RWPE2 (cell line): Measurements from ENCODE around the gene PRKAR1A.

Experiments used
- ATAC-seq: fragments of 200-7000 bp; cut with Tn5 transposase; 3 replicates; pipeline ENCODE4 v1.9.1; 2021; ENCODE audit warnings: low read depth
- DNase-seq: peaks from one replicate; pipeline ENCODE4 v3.0.0-alpha.2; 2020; ENCODE audit warnings: low spot score
- H3K27ac ChIP-seq: fragments of 450-650 bp; 2 replicates; pipeline ENCODE4 v1.5.1; 2017; ENCODE audit warnings: mild to moderate bottlenecking; ENCODE audit not compliant: poor library complexity, severe bottlenecking
- H3K27me3 ChIP-seq: fragments of 250-450 bp; sonication (Bioruptor Pico); 2 replicates; pipeline ENCODE4 v1.5.1; 2021; ENCODE audit warnings: mild to moderate bottlenecking, moderate library complexity; ENCODE audit not compliant: insufficient read depth, poor library complexity, severe bottlenecking
- H3K36me3 ChIP-seq: fragments of 250-450 bp; sonication (Bioruptor Pico); 2 replicates; pipeline ENCODE4 v1.5.1; 2020; ENCODE audit warnings: low read depth, mild to moderate bottlenecking, moderate library complexity
- H3K4me1 ChIP-seq: fragments of 250-450 bp; sonication (Bioruptor Pico); 2 replicates; pipeline ENCODE4 v1.5.1; 2021; ENCODE audit warnings: mild to moderate bottlenecking, moderate library complexity; ENCODE audit not compliant: insufficient read depth, poor library complexity, severe bottlenecking
- H3K4me3 ChIP-seq: fragments of 250-450 bp; sonication (Bioruptor Pico); 2 replicates; pipeline ENCODE4 v1.5.1; 2021; ENCODE audit warnings: mild to moderate bottlenecking, moderate library complexity; ENCODE audit not compliant: severe bottlenecking
- H3K9me3 ChIP-seq: fragments of 250-450 bp; sonication (Bioruptor Pico); 2 replicates; pipeline ENCODE4 v1.5.1; 2021; ENCODE audit warnings: mild to moderate bottlenecking, moderate library complexity; ENCODE audit not compliant: severe bottlenecking
- TF ChIP-seq, protein P1 (sequence below): fragments of 450-650 bp; IDR thresholded peaks from one replicate; pipeline ENCODE4 v1.5.1; 2017; ENCODE audit warnings: mild to moderate bottlenecking, moderate library complexity; ENCODE audit not compliant: poor library complexity, severe bottlenecking

PRKAR1A gene

DNA sequence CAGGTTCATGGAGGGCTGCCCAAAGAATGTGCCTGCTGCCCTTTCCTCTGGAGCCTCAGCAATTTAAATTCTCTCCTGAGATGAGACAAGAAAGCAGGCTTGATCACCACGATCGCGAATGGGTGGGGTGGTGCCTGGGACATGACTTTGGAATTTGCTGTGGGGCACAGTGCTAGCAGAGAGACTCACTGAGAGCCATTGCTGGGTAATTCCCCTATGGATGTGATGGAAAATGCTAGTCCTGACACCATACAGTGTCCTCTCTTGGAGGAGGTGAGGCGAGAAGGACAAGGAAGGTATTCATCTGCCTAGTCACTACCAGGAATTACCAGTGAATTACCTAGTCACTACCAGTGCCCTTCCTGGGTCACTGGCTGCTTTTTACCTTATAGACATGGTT, 73.4 kb downstream of the PRKAR1A start:
- no peak overlapping the region for H3K27ac ChIP-seq
- H3K27me3 ChIP-seq, result no peaks in the 10 kb centered on the region
- DNase-seq (no peak), ATAC-seq (no peak)
- no peaks in the 10 kb centered on the region for H3K4me1 ChIP-seq
- no peak overlapping the region for H3K4me3 ChIP-seq
- H3K36me3 ChIP-seq, result no peaks in the 10 kb centered on the region
- H3K9me3 ChIP-seq, result no peaks in the 10 kb centered on the region
- TF ChIP-seq, protein P1, sequence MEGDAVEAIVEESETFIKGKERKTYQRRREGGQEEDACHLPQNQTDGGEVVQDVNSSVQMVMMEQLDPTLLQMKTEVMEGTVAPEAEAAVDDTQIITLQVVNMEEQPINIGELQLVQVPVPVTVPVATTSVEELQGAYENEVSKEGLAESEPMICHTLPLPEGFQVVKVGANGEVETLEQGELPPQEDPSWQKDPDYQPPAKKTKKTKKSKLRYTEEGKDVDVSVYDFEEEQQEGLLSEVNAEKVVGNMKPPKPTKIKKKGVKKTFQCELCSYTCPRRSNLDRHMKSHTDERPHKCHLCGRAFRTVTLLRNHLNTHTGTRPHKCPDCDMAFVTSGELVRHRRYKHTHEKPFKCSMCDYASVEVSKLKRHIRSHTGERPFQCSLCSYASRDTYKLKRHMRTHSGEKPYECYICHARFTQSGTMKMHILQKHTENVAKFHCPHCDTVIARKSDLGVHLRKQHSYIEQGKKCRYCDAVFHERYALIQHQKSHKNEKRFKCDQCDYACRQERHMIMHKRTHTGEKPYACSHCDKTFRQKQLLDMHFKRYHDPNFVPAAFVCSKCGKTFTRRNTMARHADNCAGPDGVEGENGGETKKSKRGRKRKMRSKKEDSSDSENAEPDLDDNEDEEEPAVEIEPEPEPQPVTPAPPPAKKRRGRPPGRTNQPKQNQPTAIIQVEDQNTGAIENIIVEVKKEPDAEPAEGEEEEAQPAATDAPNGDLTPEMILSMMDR, result no peak

DNA sequence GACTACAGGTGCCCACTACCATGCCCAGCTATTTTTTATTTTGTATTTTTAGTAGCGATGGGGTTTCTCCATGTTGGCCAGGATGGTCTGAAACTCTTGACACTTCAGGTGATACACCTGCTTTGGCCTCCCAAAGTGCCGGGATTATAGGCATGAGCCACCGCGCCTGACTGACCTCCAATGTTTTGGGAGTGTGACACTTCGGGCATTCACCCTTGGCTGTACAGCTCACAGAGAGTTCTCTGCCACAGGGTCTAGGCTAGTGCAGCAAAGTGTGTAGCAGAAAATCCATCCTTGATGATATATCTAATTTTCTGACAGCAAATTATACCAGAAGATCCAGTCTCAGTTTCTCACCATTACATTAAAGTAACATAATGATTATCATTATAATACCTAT, 74.8 kb downstream of the PRKAR1A start:
- Histone ChIP-seq H3K4me3 (no peak overlapping the region), H3K36me3 (no peaks in the 10 kb centered on the region), H3K27ac (no peak overlapping the region), H3K4me1 (no peaks in the 10 kb centered on the region), H3K27me3 (peaks cover 2% of the 10 kb centered on the region), H3K9me3 (no peaks in the 10 kb centered on the region)
- ATAC-seq, result no peak
- no peak for DNase-seq
- TF ChIP-seq, protein P1, result no peak

DNA sequence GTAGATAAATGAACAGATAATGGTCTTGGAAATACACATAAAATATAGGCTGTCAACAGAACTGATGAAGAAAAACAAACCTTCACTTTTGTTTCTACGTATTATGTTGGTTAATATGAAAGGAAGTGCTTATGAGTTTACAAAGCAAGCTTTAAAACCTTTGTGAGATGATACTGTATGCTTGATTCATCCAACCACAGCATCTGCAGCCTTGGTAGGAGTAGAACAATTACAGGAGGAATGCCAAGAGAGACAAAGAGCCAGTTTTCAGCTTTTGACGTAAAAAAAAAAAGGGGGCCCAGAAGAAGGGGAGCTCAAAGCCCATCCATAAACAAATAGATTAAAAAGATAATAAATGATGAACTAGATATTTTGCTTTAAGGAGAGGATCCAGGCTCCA, 75.6 kb downstream of the PRKAR1A start:
- Histone ChIP-seq H3K27me3 (peaks cover 8% of the 10 kb centered on the region), H3K36me3 (no peaks in the 10 kb centered on the region), H3K4me1 (no peaks in the 10 kb centered on the region), H3K4me3 (no peak overlapping the region), H3K27ac (no peak overlapping the region), H3K9me3 (no peaks in the 10 kb centered on the region)
- TF ChIP-seq, protein P1, result no peak
- DNase-seq, result no peak
- ATAC-seq, result no peak

DNA sequence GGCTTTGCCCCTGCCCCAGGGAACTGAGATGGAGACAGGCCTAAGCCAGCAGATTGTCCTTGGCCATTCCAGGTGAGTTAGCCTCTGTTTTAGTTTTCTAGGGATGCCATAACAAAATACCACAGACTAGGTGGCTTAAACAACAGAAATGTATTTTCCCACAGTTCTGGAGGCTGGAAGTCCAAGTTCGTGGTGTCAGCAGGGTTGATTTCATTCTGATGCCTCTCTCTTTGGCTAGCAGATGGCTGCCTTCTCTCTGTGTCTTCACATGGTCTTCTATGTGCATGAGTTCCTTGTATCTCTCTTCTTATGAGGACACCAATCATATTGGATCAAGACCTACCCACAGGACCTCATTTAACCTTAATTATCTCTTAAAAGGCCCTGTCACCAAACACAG, 76.1 kb downstream of the PRKAR1A start:
- peaks cover 8% of the 10 kb centered on the region for H3K27me3 ChIP-seq
- DNase-seq (no peak), ATAC-seq (no peak)
- no peak overlapping the region for H3K27ac ChIP-seq
- no peaks in the 10 kb centered on the region for H3K4me1 ChIP-seq
- no peaks in the 10 kb centered on the region for H3K36me3 ChIP-seq
- H3K4me3 ChIP-seq, result no peak overlapping the region
- TF ChIP-seq, protein P1, result no peak
- no peaks in the 10 kb centered on the region for H3K9me3 ChIP-seq

DNA sequence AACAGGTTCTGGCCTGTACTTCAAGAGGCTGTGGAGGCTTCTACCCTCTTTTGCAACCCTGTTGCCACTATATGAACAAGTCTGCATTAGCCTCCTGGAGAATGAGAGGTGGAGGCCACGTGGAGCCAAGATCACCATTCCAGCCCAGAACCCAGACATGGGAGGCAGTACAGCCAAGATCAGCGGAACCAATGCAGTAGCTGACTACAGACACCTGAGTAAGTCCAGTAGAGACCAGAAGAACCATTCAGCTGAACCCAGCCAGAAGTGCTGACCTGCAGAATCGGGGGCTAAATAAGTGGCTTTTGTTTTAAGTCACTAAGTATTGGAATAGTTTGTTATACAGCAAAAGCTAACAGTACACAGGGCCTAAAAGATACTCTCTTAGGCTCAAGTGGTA, 76.9 kb downstream of the PRKAR1A start:
- H3K36me3 ChIP-seq, result no peaks in the 10 kb centered on the region
- no peaks in the 10 kb centered on the region for H3K9me3 ChIP-seq
- no peaks in the 10 kb centered on the region for H3K4me1 ChIP-seq
- DNase-seq (no peak), ATAC-seq (no peak)
- H3K27ac ChIP-seq, result no peak overlapping the region
- peaks cover 8% of the 10 kb centered on the region for H3K27me3 ChIP-seq
- TF ChIP-seq, protein P1, result no peak
- H3K4me3 ChIP-seq, result no peak overlapping the region
